ENCODE results near the gene TXNRD3.

Gene TXNRD3

DNA sequence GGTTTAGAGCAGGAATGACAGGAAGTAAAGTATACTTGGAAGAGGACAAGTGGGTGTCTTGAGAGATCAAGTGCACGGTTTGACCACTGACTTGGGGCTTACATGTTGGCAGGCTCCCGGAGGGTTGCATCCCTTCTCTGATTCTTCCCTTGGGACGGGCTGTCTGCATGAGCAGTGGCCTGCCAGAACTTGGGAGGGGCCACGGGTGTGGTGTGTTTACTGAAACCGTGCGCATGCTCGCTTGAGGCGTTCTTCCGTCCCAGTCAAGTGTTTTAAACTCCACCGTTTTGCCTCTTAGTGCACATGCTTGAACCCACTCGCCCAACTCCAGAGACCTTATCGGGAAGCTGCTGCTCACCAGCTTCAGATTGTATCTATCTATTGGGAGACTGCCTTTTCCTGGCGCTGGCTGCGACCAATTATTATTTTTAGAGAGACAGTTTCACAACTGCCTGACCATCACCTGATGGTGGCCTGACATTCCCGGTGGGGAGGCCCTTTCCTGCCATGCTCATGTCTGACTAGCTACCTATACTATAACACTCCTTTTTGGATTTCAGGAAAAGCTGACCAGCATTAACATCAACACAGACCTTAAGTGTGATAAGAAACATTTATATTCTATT is 81.3 kb downstream of the TXNRD3 start:
- DNase-seq (ENCODE audit: low read depth in 2 of 2), result peak in 1 of 2 donors; percentile 5
- TF ChIP-seq, protein P1, sequence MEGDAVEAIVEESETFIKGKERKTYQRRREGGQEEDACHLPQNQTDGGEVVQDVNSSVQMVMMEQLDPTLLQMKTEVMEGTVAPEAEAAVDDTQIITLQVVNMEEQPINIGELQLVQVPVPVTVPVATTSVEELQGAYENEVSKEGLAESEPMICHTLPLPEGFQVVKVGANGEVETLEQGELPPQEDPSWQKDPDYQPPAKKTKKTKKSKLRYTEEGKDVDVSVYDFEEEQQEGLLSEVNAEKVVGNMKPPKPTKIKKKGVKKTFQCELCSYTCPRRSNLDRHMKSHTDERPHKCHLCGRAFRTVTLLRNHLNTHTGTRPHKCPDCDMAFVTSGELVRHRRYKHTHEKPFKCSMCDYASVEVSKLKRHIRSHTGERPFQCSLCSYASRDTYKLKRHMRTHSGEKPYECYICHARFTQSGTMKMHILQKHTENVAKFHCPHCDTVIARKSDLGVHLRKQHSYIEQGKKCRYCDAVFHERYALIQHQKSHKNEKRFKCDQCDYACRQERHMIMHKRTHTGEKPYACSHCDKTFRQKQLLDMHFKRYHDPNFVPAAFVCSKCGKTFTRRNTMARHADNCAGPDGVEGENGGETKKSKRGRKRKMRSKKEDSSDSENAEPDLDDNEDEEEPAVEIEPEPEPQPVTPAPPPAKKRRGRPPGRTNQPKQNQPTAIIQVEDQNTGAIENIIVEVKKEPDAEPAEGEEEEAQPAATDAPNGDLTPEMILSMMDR (IDR thresholded peaks at IDR 0.05; ENCODE audit: low read depth, low read length), result no peak
- no peak overlapping the region for H3K4me3 ChIP-seq (replicated peaks in 1 of 2; ENCODE audit: low read depth in 2 of 2, low read length in 2 of 2)

- no peak for DNase-seq (ENCODE audit: low read depth in 2 of 2)
- no peak overlapping the region for H3K4me3 ChIP-seq (replicated peaks in 1 of 2; ENCODE audit: low read depth in 2 of 2, low read length in 2 of 2)
- TF ChIP-seq, protein P1 (IDR thresholded peaks at IDR 0.05; ENCODE audit: low read depth, low read length), result no peak
Measured at GRCh38 chr3:126571078-126571477, 83.8 kb downstream of the TXNRD3 start.

DNA sequence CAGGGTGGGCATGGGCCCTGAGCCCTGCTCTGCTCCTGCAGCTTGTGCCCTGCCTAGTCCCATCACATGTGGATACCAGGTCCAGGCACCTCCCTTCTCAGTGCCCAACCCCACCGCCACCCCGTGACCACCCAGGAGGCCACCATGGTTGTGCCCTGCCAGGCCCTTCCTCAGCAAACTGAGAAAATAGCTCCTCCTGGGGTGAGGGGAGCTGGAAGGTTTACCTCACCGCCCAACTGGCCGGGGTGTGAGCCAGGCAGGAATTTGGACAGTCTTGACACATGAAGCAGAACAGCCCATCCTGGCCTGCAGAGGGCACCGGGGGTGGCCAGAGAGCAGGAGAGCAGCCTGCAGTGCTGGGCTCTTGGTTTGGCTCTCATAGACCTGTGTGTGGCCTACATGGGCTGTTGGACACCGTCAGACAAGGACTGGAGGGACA is 84.8 kb downstream of the TXNRD3 start:
- TF ChIP-seq, protein P1 (IDR thresholded peaks at IDR 0.05; ENCODE audit: low read depth, low read length), result peak; percentile 2
- no peak for DNase-seq (ENCODE audit: low read depth in 2 of 2)
- H3K4me3 ChIP-seq (replicated peaks in 1 of 2; ENCODE audit: low read depth in 2 of 2, low read length in 2 of 2), result no peak overlapping the region

DNA sequence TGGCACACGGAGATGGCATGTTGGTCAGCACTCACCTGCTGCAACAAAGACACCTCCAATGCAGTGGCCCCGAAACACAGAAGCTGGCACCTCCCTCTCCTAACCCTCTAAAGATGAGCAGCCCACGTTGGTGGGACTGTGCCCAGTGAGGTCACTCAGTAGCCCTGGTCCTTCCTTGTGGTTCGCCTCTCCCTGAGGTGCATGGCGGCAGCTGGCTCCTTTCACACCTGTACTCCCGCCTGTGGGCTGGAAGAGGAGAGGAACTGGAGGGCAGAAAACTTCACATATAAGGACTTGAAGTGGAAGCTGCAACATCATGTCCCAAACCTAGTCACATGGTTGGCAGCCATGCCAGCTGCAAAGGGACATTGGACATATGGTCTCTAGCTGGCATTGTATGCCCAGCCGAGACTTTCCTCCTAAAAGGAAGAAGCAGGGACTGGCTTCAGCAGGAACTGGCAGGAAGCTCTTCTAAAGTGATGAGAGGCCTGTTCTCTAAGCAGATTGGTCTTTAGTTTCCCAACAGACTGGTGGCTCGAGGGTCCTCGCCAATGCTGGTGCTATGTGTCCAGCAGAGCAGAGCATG is 85.4 kb downstream of the TXNRD3 start:
- no peak overlapping the region for H3K4me3 ChIP-seq (replicated peaks in 1 of 2; ENCODE audit: low read depth in 2 of 2, low read length in 2 of 2)
- TF ChIP-seq, protein P1 (IDR thresholded peaks at IDR 0.05; ENCODE audit: low read depth, low read length), result no peak
- no peak for DNase-seq (ENCODE audit: low read depth in 2 of 2)

DNA sequence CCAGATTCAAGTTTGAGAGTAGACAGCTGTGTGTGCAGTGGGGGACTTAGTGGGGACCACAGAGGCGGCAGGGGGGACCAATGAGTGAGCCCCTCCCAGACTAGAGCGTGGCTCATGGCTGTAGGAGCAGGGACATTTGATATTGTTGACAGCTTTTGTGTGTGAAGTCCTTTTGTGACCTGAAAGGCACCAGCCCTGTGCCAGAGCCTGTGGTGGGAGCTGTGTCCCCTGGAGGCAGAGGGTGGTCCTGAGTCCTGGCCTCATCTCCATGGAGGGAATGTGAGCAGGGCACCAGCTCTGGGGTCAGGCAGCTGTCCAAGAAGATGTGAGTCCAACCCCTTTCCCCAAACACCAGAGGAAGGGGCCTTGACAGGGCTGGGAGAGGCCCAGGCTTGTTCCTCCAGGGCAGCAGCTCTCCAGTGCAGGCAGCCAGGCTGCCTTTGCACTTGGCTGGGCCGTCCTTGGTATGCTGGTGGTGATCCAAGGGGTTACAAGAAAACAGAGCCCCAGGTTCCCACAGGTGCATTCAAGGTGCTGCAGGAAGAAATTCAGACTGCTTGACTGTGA is 86.1 kb downstream of the TXNRD3 start:
- DNase-seq (ENCODE audit: low read depth in 2 of 2), result no peak
- TF ChIP-seq, protein P1 (IDR thresholded peaks at IDR 0.05; ENCODE audit: low read depth, low read length), result no peak
- no peak overlapping the region for H3K4me3 ChIP-seq (replicated peaks in 1 of 2; ENCODE audit: low read depth in 2 of 2, low read length in 2 of 2)

GRCh38 chr3:126567696-126568438 is 87.1 kb downstream of the TXNRD3 start:
- no peak for DNase-seq (ENCODE audit: low read depth in 2 of 2)
- TF ChIP-seq, protein P1 (IDR thresholded peaks at IDR 0.05; ENCODE audit: low read depth, low read length), result no peak
- H3K4me3 ChIP-seq (replicated peaks in 1 of 2; ENCODE audit: low read depth in 2 of 2, low read length in 2 of 2), result no peak overlapping the region
